ENCODE results near the gene SMCO2. TPM values are rescaled to one million over a fixed set of nuclear protein-coding genes. Genes with fewer than 3 reads are reported as not detected.

Gene SMCO2
- total and polyA plus RNA-seq, 2 of the 13 experiments (the other 11 are each of a cell fraction or from before 2014, with no cell fraction given), result 0.15 TPM; not detected in 1

- TF ChIP-seq CEBPZ (IDR thresholded peaks at IDR 0.05; ENCODE audit: low read length) (no peak), ZSCAN22 (CRISPR knock-in tag; IDR thresholded peaks at IDR 0.05) (no peak), TBX2 (CRISPR knock-in tag; IDR thresholded peaks at IDR 0.05; ENCODE audit: borderline replicate concordance) (peak; percentile 99), HHEX (CRISPR knock-in tag; IDR thresholded peaks at IDR 0.05) (peak; percentile 29; the same call in 1 of the 2 replicates), GTF3A (CRISPR knock-in tag; conservative IDR thresholded peaks at IDR 0.05) (0 out of 2 replicates have a peak, but pooled peaks have one; percentile 56), ZNF570 (CRISPR knock-in tag; IDR thresholded peaks at IDR 0.05; ENCODE audit: borderline replicate concordance) (no peak), SNAI1 (CRISPR knock-in tag; IDR thresholded peaks at IDR 0.05; ENCODE audit: borderline replicate concordance) (no peak), BORCS8-MEF2B (CRISPR knock-in tag; IDR thresholded peaks at IDR 0.05) (peak; percentile 94), CEBPG (CRISPR knock-in tag; IDR thresholded peaks at IDR 0.05) (peak; percentile 100), ZNF160 (CRISPR knock-in tag; IDR thresholded peaks at IDR 0.05) (peak; percentile 69; the same call in 1 of the 2 replicates), ZNF546 (CRISPR knock-in tag; conservative IDR thresholded peaks at IDR 0.05) (0 out of 2 replicates have a peak, but pooled peaks have one; percentile 32), ZBTB46 (CRISPR knock-in tag; IDR thresholded peaks at IDR 0.05; ENCODE audit: borderline replicate concordance) (0 out of 2 replicates have a peak, but pooled peaks have one; percentile 32), ZNF280D (CRISPR knock-in tag; IDR thresholded peaks at IDR 0.05) (peak; percentile 82), ZFX (CRISPR knock-in tag; IDR thresholded peaks at IDR 0.05; ENCODE audit: low read depth) (peak; percentile 45; the same call in 1 of the 2 replicates), ZNF552 (CRISPR knock-in tag; IDR thresholded peaks at IDR 0.05; ENCODE audit: borderline replicate concordance) (no peak), HNF4G (IDR thresholded peaks at IDR 0.05; ENCODE audit: borderline replicate concordance, low read depth, low read length) (peak; percentile 78; the same call in 1 of the 2 replicates), HNF4G (CRISPR knock-in tag; IDR thresholded peaks at IDR 0.05; ENCODE audit: borderline replicate concordance, low read depth) (peak; percentile 91), HDAC1 (CRISPR knock-in tag; IDR thresholded peaks at IDR 0.05) (peak; percentile 92), ZNF451 (CRISPR knock-in tag; IDR thresholded peaks at IDR 0.05) (peak; percentile 59; the same call in 1 of the 2 replicates), KDM4B (CRISPR knock-in tag; IDR thresholded peaks at IDR 0.05) (peak; percentile 95)
Measured at GRCh38 chr12:27549801-27550652, 103.5 kb downstream of the SMCO2 start (continued).

All from HepG2 (cell line).